ENCODE results near the gene LSM3. TPM values are rescaled to one million over a fixed set of nuclear protein-coding genes. Genes with fewer than 3 reads are reported as not detected.
"Not testable (repeated sequence)": the region's sequence is repeated elsewhere in the genome, so short reads cannot be mapped to it uniquely, and the experiment has no call there.

The LSM3 gene
- total RNA-seq, 4 donors from 2014 or later, result 11.6 to 16.8 (median 14.2) TPM

DNA sequence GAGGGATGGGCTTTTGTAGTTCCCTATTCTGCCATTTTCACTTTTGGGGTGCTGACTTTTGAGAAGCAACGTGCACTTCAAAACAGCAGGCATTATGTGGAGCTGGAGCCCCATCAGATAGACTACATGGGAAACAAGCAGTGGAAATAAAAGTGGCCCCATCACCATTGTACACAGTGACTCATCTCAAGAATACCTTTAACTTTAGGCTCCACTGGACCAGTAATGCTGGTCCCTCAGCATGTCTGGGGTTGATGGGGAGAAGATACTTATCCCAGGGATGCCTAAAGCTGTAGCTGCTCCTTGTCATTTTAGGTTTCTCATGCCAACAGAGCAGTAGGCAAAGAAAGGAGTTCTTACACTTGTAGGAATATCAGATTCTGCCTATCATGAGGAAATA lies 45.0 kb downstream of the LSM3 start:
- TF ChIP-seq POLR2A (IDR thresholded peaks at IDR 0.05), result no peak
- TF ChIP-seq, protein P1, sequence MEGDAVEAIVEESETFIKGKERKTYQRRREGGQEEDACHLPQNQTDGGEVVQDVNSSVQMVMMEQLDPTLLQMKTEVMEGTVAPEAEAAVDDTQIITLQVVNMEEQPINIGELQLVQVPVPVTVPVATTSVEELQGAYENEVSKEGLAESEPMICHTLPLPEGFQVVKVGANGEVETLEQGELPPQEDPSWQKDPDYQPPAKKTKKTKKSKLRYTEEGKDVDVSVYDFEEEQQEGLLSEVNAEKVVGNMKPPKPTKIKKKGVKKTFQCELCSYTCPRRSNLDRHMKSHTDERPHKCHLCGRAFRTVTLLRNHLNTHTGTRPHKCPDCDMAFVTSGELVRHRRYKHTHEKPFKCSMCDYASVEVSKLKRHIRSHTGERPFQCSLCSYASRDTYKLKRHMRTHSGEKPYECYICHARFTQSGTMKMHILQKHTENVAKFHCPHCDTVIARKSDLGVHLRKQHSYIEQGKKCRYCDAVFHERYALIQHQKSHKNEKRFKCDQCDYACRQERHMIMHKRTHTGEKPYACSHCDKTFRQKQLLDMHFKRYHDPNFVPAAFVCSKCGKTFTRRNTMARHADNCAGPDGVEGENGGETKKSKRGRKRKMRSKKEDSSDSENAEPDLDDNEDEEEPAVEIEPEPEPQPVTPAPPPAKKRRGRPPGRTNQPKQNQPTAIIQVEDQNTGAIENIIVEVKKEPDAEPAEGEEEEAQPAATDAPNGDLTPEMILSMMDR (IDR thresholded peaks at IDR 0.05 in 4 of 5, conservative IDR thresholded peaks at IDR 0.05 in 1 of 5), result no peak
- in situ Hi-C loops (cut with MboI; ENCODE audit: low sequenced_read_pairs in 4 of 4), result no loop called here
- H3K4me1 ChIP-seq, result no peaks in the 10 kb centered on the region
- H3K36me3 ChIP-seq, result no peaks in the 10 kb centered on the region
- ATAC-seq, result no peak
- intact Hi-C loops (cut with DNase I; ENCODE audit: low total_unique reads), result no loop called here
- no peak overlapping the region for H3K27ac ChIP-seq
- DNase-seq, result no peak
- H3K27me3 ChIP-seq, result no peaks in the 10 kb centered on the region
- no peaks in the 10 kb centered on the region for H3K9me3 ChIP-seq
- H3K4me3 ChIP-seq, result no peak overlapping the region

DNA sequence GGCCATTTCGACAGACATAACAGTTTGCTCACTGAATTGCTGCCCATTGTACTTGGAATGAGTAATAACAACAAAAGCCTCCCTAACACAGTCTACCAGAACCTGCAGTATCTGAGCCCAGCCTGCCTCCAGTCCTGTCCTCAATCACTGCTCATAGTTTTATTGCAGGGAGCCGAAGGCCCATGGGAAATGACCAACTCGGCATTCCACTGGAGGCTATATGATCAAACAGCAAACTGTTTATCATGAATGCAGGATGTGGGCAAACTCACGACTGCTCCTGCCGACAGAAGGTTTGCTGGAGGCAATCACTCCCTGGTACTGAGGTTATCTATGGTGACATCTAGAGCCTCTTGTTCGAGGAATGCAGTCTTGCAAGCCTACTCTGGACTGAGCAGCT lies 46.3 kb downstream of the LSM3 start:
- DNase-seq, result no peak
- Histone ChIP-seq H3K4me3 (no peak overlapping the region), H3K36me3 (no peaks in the 10 kb centered on the region), H3K4me1 (no peaks in the 10 kb centered on the region), H3K9me3 (no peaks in the 10 kb centered on the region), H3K27ac (no peak overlapping the region), H3K27me3 (no peaks in the 10 kb centered on the region)
- TF ChIP-seq, protein P1 (IDR thresholded peaks at IDR 0.05 in 4 of 5, conservative IDR thresholded peaks at IDR 0.05 in 1 of 5), result no peak
- TF ChIP-seq POLR2A (IDR thresholded peaks at IDR 0.05), result no peak
- intact Hi-C loops (cut with DNase I; ENCODE audit: low total_unique reads), result no loop called here
- in situ Hi-C loops (cut with MboI; ENCODE audit: low sequenced_read_pairs in 4 of 4), result no loop called here
- ATAC-seq, result no peak

DNA sequence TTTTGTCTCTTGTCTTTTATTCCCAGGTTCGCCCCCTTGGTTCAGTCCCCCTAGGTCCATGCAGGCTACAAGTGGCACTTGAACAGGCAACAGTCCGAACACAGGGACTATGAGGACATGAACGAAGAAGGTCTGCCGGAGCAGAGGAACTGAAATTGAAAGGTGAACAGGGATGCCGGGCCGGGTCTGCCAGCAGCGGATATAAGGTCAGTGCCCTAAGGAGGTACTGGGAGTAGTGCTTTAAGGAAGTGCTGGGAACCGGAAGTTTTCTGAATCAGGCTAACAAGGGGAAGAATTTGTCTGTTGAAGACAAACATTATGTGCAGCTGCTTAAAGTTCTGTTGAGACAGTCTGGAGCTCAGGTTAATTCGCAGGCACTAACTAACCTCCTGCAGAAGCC lies 46.8 kb downstream of the LSM3 start:
- in situ Hi-C loops (cut with MboI; ENCODE audit: low sequenced_read_pairs in 4 of 4) (no loop called here), intact Hi-C loops (cut with DNase I; ENCODE audit: low total_unique reads) (no loop called here)
- Histone ChIP-seq H3K4me1 (no peaks in the 10 kb centered on the region), H3K27ac (no peak overlapping the region), H3K9me3 (no peaks in the 10 kb centered on the region), H3K36me3 (no peaks in the 10 kb centered on the region), H3K27me3 (no peaks in the 10 kb centered on the region), H3K4me3 (no peak overlapping the region)
- no peak for ATAC-seq
- DNase-seq, result no peak
- TF ChIP-seq, protein P1 (IDR thresholded peaks at IDR 0.05 in 4 of 5, conservative IDR thresholded peaks at IDR 0.05 in 1 of 5), result no peak
- TF ChIP-seq POLR2A (IDR thresholded peaks at IDR 0.05), result no peak

DNA sequence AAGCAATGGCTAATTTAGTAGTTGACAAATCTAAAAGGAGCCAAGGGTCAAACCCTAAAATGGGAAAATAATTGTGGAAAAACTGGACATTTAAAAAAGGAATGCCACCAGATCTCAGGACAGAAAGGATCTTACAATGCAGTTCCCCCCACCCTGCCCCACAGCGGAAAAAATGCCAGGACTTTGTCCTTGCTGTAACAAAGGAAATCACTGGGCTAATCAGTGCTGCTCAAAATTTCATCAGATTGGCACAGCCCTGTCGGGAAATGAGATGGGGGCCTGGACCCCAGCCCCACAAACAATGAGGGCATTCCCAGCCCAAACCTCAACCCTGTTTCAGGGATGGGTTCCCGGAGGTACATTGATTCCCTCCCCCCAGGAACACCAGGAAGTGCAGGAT lies 47.7 kb downstream of the LSM3 start:
- H3K9me3 ChIP-seq; H3K4me1 ChIP-seq; DNase-seq; H3K4me3 ChIP-seq; H3K27me3 ChIP-seq; in situ Hi-C loops (cut with MboI; ENCODE audit: low sequenced_read_pairs in 4 of 4); ATAC-seq; intact Hi-C loops (cut with DNase I; ENCODE audit: low total_unique reads); H3K36me3 ChIP-seq; H3K27ac ChIP-seq: not testable (repeated sequence)

DNA sequence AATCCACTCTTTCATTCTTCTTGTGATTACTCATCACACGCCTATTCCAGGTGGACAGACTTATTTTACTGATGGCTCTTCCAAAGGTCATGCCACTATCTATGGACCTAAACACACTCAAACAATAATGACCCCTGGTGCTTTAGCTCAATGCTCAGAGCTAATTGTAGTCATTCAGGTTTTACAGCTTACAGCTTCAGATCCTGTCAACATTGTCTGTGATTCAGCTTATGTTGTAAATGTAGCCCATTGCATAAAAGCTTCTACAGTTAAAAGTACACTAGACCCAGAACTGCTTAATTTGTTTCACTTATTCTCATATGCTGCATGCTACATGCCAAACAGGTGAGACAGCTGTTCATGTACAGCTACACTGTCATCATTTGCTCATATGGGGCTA lies 49.2 kb downstream of the LSM3 start:
- H3K4me3 ChIP-seq, result no peak overlapping the region
- H3K4me1 ChIP-seq, result no peaks in the 10 kb centered on the region
- DNase-seq (no peak), ATAC-seq (no peak)
- intact Hi-C loops (cut with DNase I; ENCODE audit: low total_unique reads), result no loop called here
- no peaks in the 10 kb centered on the region for H3K36me3 ChIP-seq
- no peak for TF ChIP-seq POLR2A (IDR thresholded peaks at IDR 0.05)
- TF ChIP-seq, protein P1 (IDR thresholded peaks at IDR 0.05 in 4 of 5, conservative IDR thresholded peaks at IDR 0.05 in 1 of 5), result no peak
- H3K27me3 ChIP-seq, result no peaks in the 10 kb centered on the region
- H3K9me3 ChIP-seq, result no peaks in the 10 kb centered on the region
- in situ Hi-C loops (cut with MboI; ENCODE audit: low sequenced_read_pairs in 4 of 4), result no loop called here
- no peak overlapping the region for H3K27ac ChIP-seq

Data from gastrocnemius medialis (tissue), 4 donors.